CD14-positive monocyte (primary cell): Measurements from ENCODE around the gene ZBTB7C. TPM values are rescaled to one million over a fixed set of nuclear protein-coding genes. Genes with fewer than 3 reads are reported as not detected.
"Not testable (repeated sequence)": the region's sequence is repeated elsewhere in the genome, so short reads cannot be mapped to it uniquely, and the experiment has no call there.

Source experiments
- DNase-seq, 3 donors: peaks; one replicate each; pipeline ENCODE4 v3.0.0-alpha.2; 2011 to 2022
- H2AFZ ChIP-seq: 2 replicates; pipeline ENCODE4 v1.6.0; 2012; ENCODE audit warnings: mild to moderate bottlenecking, low read depth, low read length, inconsistent platforms; ENCODE audit not compliant: insufficient read depth, poor library complexity, severe bottlenecking
- H3K27ac ChIP-seq, 2 donors: 1 replicate in 1 of 2; 2 replicates in 1 of 2; pipeline ENCODE4 v1.5.1; 2012 to 2013; ENCODE audit warnings: low read length in 2 of 2, control low read depth in 1 of 2, inconsistent platforms in 1 of 2, low read depth in 1 of 2, mild to moderate bottlenecking in 1 of 2
- H3K27me3 ChIP-seq, 2 donors: one replicate each; pipeline versions ENCODE4 v1.6.0 to v1.6.1; 2011 to 2013; ENCODE audit warnings: low read length in 2 of 2; ENCODE audit not compliant: control insufficient read depth in 2 of 2, insufficient read depth in 2 of 2
- H3K36me3 ChIP-seq, 2 donors: replicated peaks in 1 of 2; 1 replicate in 1 of 2; 2 replicates in 1 of 2; pipeline versions ENCODE4 v1.5.1 to v1.6.1; 2012 to 2013; ENCODE audit warnings: low read length in 2 of 2, control low read depth in 1 of 2, inconsistent platforms in 1 of 2, mild to moderate bottlenecking in 1 of 2; ENCODE audit not compliant: insufficient read depth in 2 of 2, control insufficient read depth in 1 of 2
- H3K4me1 ChIP-seq, 2 donors: 1 replicate in 1 of 2; 2 replicates in 1 of 2; pipeline versions ENCODE4 v1.5.1 to v1.6.1; 2012 to 2013; ENCODE audit warnings: low read length in 2 of 2, control low read depth in 1 of 2, inconsistent platforms in 1 of 2, mild to moderate bottlenecking in 1 of 2, moderate library complexity in 1 of 2; ENCODE audit not compliant: insufficient read depth in 2 of 2, control insufficient read depth in 1 of 2
- H3K4me2 ChIP-seq: replicated peaks from 2 replicates; pipeline ENCODE3; 2012; ENCODE audit warnings: low read length, moderate library complexity, mild to moderate bottlenecking; ENCODE audit not compliant: poor library complexity, severe bottlenecking; ENCODE audit errors: extremely low read depth
- H3K4me3 ChIP-seq, 3 experiments: fragments of 200-600 bp in 1 of 3; sonication (generic) in 1 of 3; replicated peaks in 1 of 3; 1 replicate in 2 of 3; 2 replicates in 1 of 3; pipeline ENCODE4 v1.5.1; 2011 to 2013; ENCODE audit warnings: low read length in 3 of 3, mild to moderate bottlenecking in 3 of 3, control low read depth in 2 of 3, low read depth in 2 of 3, inconsistent platforms in 1 of 3, moderate library complexity in 1 of 3
- H3K79me2 ChIP-seq: 2 replicates; pipeline ENCODE4 v1.6.0; 2012; ENCODE audit warnings: mild to moderate bottlenecking, control low read depth, inconsistent platforms, low read length, moderate library complexity; ENCODE audit not compliant: insufficient read depth
- H3K9ac ChIP-seq: 2 replicates; pipeline ENCODE4 v1.6.0; 2017; ENCODE audit warnings: low read length, mild to moderate bottlenecking; ENCODE audit not compliant: insufficient read depth, poor library complexity, severe bottlenecking
- H3K9me3 ChIP-seq, 2 donors: replicated peaks in 1 of 2; 1 replicate in 1 of 2; 2 replicates in 1 of 2; pipeline versions ENCODE4 v1.5.1 to v1.6.1; 2012 to 2013; ENCODE audit warnings: low read length in 2 of 2, control low read depth in 1 of 2; ENCODE audit not compliant: control insufficient read depth in 1 of 2, insufficient read depth in 1 of 2
- H4K20me1 ChIP-seq: 2 replicates; pipeline ENCODE4 v1.6.0; 2012; ENCODE audit warnings: mild to moderate bottlenecking, low read length, control low read depth, moderate library complexity; ENCODE audit not compliant: insufficient read depth
- H3K27ac Mint-ChIP-seq, 7 donors: one replicate each; pipeline ENCODE4 v1.8.0; 2020; ENCODE audit warnings: mild to moderate bottlenecking in 7 of 7, mixed read lengths in 7 of 7, moderate library complexity in 6 of 7, inconsistent platforms in 2 of 7
- H3K27me3 Mint-ChIP-seq, 3 donors: one replicate each; pipeline ENCODE4 v1.8.0; 2021 to 2022; ENCODE audit warnings: low read depth in 3 of 3, mild to moderate bottlenecking in 3 of 3, mixed read lengths in 3 of 3, moderate library complexity in 3 of 3, inconsistent platforms in 1 of 3
- H3K36me3 Mint-ChIP-seq, 2 donors: one replicate each; pipeline ENCODE4 v1.8.0; 2020; ENCODE audit warnings: mixed read lengths in 2 of 2, inconsistent platforms in 1 of 2, mild to moderate bottlenecking in 1 of 2
- H3K4me1 Mint-ChIP-seq: one replicate; pipeline ENCODE4 v1.8.0; 2020; ENCODE audit warnings: mild to moderate bottlenecking, mixed read lengths
- H3K4me3 Mint-ChIP-seq, 2 donors: one replicate each; pipeline ENCODE4 v1.8.0; 2020; ENCODE audit warnings: mild to moderate bottlenecking in 2 of 2, mixed read lengths in 2 of 2, moderate library complexity in 1 of 2
- H3K9me3 Mint-ChIP-seq, 7 donors: one replicate each; pipeline ENCODE4 v1.8.0; 2020 to 2022; ENCODE audit warnings: mixed read lengths in 7 of 7, mild to moderate bottlenecking in 6 of 7, moderate library complexity in 6 of 7, inconsistent platforms in 2 of 7
- WGBS: methylation state at CpG from one replicate; pipeline ENCODE4 v1.1.5; 2013; ENCODE audit warnings: missing lambda C conversion rate; ENCODE audit not compliant: insufficient coverage; 5-methylcytosine and 5-hydroxymethylcytosine counted together
- intact Hi-C, 2 donors: fragments of 100-400 bp; cut with micrococcal nuclease; formaldehyde crosslinking; loops; one replicate each; pipeline versions ENCODE4 v1.15.0 to v1.15.1; 2023
- polyA plus RNA-seq, 3 donors: library from polyadenylated mRNA; depleted of rRNA in 1 of 3; unstranded in 2 of 3; stranded (reverse) in 1 of 3; fragments of 300-500 nt in 2 of 3; fragments of >200 nt in 1 of 3; fragmentation: Illumina TruSeq in 2 of 3; gene quantifications; 1 replicate in 2 of 3; 2 replicates in 1 of 3; pipeline ENCODE4 v1.2.3, GENCODE V29; 2012 to 2021
- TF ChIP-seq, protein P1 (sequence below): fragments of 200-600 bp; IDR thresholded peaks from one replicate; pipeline ENCODE4 v1.8.0; 2022; ENCODE audit warnings: antibody characterized with exemption, mild to moderate bottlenecking

The ZBTB7C gene
- polyA plus RNA-seq, 3 donors = 0.03 to 0.09 TPM; not detected in 1

DNA sequence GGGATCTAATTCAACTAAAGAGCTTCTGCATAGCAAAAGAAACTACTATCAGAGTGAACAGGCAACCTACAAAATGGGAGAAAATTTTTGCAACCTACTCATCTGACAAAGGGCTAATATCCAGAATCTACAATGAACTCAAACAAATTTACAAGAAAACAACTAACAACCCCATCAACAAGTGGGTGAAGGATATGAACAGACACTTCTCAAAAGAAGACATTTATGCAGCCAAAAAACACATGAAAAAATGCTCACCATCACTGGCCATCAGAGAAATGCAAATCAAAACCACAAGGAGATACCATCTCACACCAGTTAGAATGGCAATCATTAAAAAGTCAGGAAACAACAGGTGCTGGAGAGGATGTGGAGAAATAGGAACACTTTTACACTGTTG is 127.7 kb downstream of the ZBTB7C start:
- H3K36me3 ChIP-seq, H3K4me1 Mint-ChIP-seq, H3K4me1 ChIP-seq, H3K27ac Mint-ChIP-seq, H3K4me3 ChIP-seq, DNase-seq, H4K20me1 ChIP-seq, H3K36me3 Mint-ChIP-seq, H3K4me3 Mint-ChIP-seq, intact Hi-C loops, H3K9me3 ChIP-seq, H3K9ac ChIP-seq, H2AFZ ChIP-seq, H3K79me2 ChIP-seq, H3K4me2 ChIP-seq, H3K27ac ChIP-seq, H3K27me3 ChIP-seq: not testable (repeated sequence)
- Mint-ChIP-seq H3K9me3 (peaks cover 0 to 17% (median 9%) of the 10 kb centered on the region in 7 donors), H3K27me3 (peaks cover 6 to 15% (median 13%) of the 10 kb centered on the region in 3 donors)

DNA sequence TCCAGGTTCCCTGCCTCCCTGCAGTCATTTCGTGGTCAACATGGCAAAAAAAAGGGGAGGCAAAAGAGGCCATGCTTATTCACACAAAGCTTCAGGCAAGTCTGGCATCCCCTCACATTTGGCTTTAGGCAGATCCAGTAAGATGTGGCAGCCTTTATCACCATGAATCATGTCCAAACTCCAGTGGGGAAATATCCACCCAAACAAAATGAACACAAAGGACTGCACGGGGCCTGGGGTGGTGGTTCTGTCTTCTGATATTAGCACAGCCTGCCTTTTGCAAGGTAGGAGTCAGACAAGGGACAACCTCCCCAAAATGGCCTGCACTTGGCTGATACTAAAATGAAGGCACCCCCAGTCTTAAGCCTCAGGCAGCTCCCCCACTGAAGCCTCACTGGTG is 129.9 kb downstream of the ZBTB7C start:
- Mint-ChIP-seq H3K4me1 (no peaks in the 10 kb centered on the region), H3K27ac (no peak overlapping the region), H3K9me3 (peaks cover 0 to 9% (median 5%) of the 10 kb centered on the region in 7 donors), H3K27me3 (peaks cover 4 to 15% (median 5%) of the 10 kb centered on the region in 3 donors), H3K4me3 (no peak overlapping the region), H3K36me3 (no peaks in the 10 kb centered on the region)
- 81% methylated on average over 2 of the region's 2 CpGs for WGBS
- no peak overlapping the region for H3K4me3 ChIP-seq
- peaks cover 0 to 2% of the 10 kb centered on the region in 2 donors for H3K27me3 ChIP-seq
- H3K79me2 ChIP-seq = no peaks in the 10 kb centered on the region
- H3K27ac ChIP-seq = no peak overlapping the region
- H2AFZ ChIP-seq = no peak overlapping the region
- no peaks in the 10 kb centered on the region for H4K20me1 ChIP-seq
- TF ChIP-seq, protein P1, sequence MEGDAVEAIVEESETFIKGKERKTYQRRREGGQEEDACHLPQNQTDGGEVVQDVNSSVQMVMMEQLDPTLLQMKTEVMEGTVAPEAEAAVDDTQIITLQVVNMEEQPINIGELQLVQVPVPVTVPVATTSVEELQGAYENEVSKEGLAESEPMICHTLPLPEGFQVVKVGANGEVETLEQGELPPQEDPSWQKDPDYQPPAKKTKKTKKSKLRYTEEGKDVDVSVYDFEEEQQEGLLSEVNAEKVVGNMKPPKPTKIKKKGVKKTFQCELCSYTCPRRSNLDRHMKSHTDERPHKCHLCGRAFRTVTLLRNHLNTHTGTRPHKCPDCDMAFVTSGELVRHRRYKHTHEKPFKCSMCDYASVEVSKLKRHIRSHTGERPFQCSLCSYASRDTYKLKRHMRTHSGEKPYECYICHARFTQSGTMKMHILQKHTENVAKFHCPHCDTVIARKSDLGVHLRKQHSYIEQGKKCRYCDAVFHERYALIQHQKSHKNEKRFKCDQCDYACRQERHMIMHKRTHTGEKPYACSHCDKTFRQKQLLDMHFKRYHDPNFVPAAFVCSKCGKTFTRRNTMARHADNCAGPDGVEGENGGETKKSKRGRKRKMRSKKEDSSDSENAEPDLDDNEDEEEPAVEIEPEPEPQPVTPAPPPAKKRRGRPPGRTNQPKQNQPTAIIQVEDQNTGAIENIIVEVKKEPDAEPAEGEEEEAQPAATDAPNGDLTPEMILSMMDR = no peak
- no peak for DNase-seq
- no peak overlapping the region for H3K4me2 ChIP-seq
- no peaks in the 10 kb centered on the region for H3K36me3 ChIP-seq
- H3K9ac ChIP-seq = no peak overlapping the region
- no peaks in the 10 kb centered on the region for H3K4me1 ChIP-seq
- no peaks in the 10 kb centered on the region for H3K9me3 ChIP-seq
- intact Hi-C loops = no loop called here
